Parathyroid adenoma (tissue), 2 donors: ENCODE measurements around the gene KLHL29.

Experiments used
- H2AFZ ChIP-seq: fragments of 300-600 bp; sonication (generic); one replicate; pipeline ENCODE4 v1.7.0; 2017; ENCODE audit warnings: antibody characterized with exemption, mild to moderate bottlenecking
- H3K27ac ChIP-seq: fragments of 300-600 bp; sonication (generic); one replicate; pipeline ENCODE4 v1.7.0; 2017
- H3K27me3 ChIP-seq: fragments of 300-600 bp; sonication (generic); one replicate; pipeline ENCODE4 v1.7.0; 2017; ENCODE audit warnings: low read length; ENCODE audit not compliant: control insufficient read depth, insufficient read depth
- H3K36me3 ChIP-seq: fragments of 300-600 bp; sonication (generic); one replicate; pipeline ENCODE4 v1.7.0; 2017; ENCODE audit warnings: low read length; ENCODE audit not compliant: control insufficient read depth, insufficient read depth
- H3K4me1 ChIP-seq: fragments of 300-600 bp; sonication (generic); one replicate; pipeline ENCODE4 v1.7.0; 2017; ENCODE audit warnings: control low read depth
- H3K4me2 ChIP-seq: fragments of 300-600 bp; sonication (generic); one replicate; pipeline ENCODE4 v1.7.0; 2017; ENCODE audit warnings: low read length
- H3K4me3 ChIP-seq: fragments of 300-600 bp; sonication (generic); one replicate; pipeline ENCODE4 v1.7.0; 2017; ENCODE audit warnings: low read depth, low read length
- H3K79me2 ChIP-seq: fragments of 300-600 bp; sonication (generic); one replicate; pipeline ENCODE4 v1.7.0; 2017; ENCODE audit warnings: control low read depth
- H3K9ac ChIP-seq: fragments of 300-600 bp; sonication (generic); one replicate; pipeline ENCODE4 v1.7.0; 2017; ENCODE audit warnings: mild to moderate bottlenecking
- H3K9me3 ChIP-seq: fragments of 300-600 bp; sonication (generic); one replicate; pipeline ENCODE4 v1.7.0; 2017; ENCODE audit warnings: low read length; ENCODE audit not compliant: control insufficient read depth
- CTCF ChIP-seq: fragments of 300-600 bp; sonication (generic); IDR thresholded peaks from one replicate; pipeline ENCODE4 v1.7.0; 2017; ENCODE audit warnings: antibody characterized with exemption, mild to moderate bottlenecking
- donor health status: primary hyperparathyroidism.

The KLHL29 gene

GRCh38 chr2:23537991-23538390, 153.0 kb downstream of the KLHL29 start:
- Histone ChIP-seq H2AFZ (no peak overlapping the region), H3K79me2 (no peaks in the 10 kb centered on the region), H3K4me3 (no peak overlapping the region), H3K9me3 (no peaks in the 10 kb centered on the region), H3K4me2 (no peak overlapping the region), H3K27ac (no peak overlapping the region), H3K4me1 (no peaks in the 10 kb centered on the region), H3K36me3 (no peaks in the 10 kb centered on the region), H3K27me3 (no peaks in the 10 kb centered on the region), H3K9ac (no peak overlapping the region)
- no peak for TF ChIP-seq CTCF

- no peak for TF ChIP-seq CTCF
- Histone ChIP-seq H2AFZ (no peak overlapping the region), H3K79me2 (no peaks in the 10 kb centered on the region), H3K4me1 (no peaks in the 10 kb centered on the region), H3K4me2 (no peak overlapping the region), H3K9ac (no peak overlapping the region), H3K4me3 (no peak overlapping the region), H3K27ac (no peak overlapping the region), H3K36me3 (no peaks in the 10 kb centered on the region), H3K27me3 (no peaks in the 10 kb centered on the region), H3K9me3 (no peaks in the 10 kb centered on the region)
These were observed 153.6 kb downstream of the KLHL29 start for GRCh38 chr2:23538566-23538965.

- H3K4me2 ChIP-seq = no peak overlapping the region
- no peaks in the 10 kb centered on the region for H3K9me3 ChIP-seq
- H3K36me3 ChIP-seq = no peaks in the 10 kb centered on the region
- peaks cover 7% of the 10 kb centered on the region for H3K79me2 ChIP-seq
- no peak overlapping the region for H3K9ac ChIP-seq
- no peak overlapping the region for H3K4me3 ChIP-seq
- no peaks in the 10 kb centered on the region for H3K4me1 ChIP-seq
- H3K27me3 ChIP-seq = no peaks in the 10 kb centered on the region
- no peak overlapping the region for H3K27ac ChIP-seq
- H2AFZ ChIP-seq = no peak overlapping the region
- TF ChIP-seq CTCF = no peak
These were observed 155.9 kb downstream of the KLHL29 start for GRCh38 chr2:23540804-23541360.

- H3K27ac ChIP-seq = no peak overlapping the region
- no peak for TF ChIP-seq CTCF
- H3K4me2 ChIP-seq = no peak overlapping the region
- no peak overlapping the region for H3K9ac ChIP-seq
- no peaks in the 10 kb centered on the region for H3K9me3 ChIP-seq
- no peaks in the 10 kb centered on the region for H3K4me1 ChIP-seq
- H3K79me2 ChIP-seq = peaks cover 7% of the 10 kb centered on the region
- no peaks in the 10 kb centered on the region for H3K27me3 ChIP-seq
- no peak overlapping the region for H3K4me3 ChIP-seq
- no peak overlapping the region for H2AFZ ChIP-seq
- H3K36me3 ChIP-seq = no peaks in the 10 kb centered on the region
These were observed 156.7 kb downstream of the KLHL29 start for GRCh38 chr2:23541503-23542229.
